ENCODE measurements around the gene RBBP8NL.

Gene RBBP8NL

DNA sequence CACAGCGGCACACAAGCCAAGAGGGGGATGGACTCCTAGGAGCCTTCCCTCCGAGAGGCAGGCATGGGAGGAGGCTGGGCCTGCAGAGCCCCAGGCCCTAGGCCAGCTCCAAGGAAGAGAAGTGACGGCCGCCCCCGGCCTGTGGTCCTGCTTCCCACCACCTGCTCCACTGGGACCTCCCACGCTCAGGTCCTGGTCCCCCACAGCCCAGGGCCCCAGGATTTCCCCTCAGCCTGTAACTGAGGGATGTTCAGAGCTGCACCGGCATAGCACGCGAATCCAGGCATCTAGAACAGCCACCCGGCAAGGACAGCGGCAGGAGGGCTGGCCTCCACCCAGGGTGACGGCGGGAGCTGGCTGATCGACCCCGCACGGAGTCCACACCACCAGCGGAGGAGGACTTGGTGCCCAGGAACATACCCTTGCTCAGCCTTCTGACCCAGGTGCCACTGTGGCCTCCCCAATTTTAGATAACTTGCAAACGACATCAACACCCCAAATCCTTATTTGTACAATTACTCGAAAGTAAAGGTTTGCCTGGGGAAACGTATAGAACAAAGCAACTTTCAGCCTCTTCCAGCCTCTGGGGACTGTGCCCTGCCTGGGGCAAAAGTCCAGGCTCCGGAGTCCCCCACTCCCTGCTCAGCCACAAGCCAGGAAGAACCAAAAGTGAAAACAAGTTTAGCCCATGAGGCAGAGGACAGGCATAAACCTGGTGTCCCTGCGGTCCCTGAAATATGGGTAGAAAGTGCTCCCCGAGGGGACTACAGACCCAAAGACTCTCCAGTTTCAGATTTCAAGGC lies 45.0 kb upstream of the RBBP8NL start:
- Histone ChIP-seq H3K9ac (no peak overlapping the region), H3K4me2 (no peak overlapping the region), H3K27ac (no peak overlapping the region), H3K4me1 (peaks cover 13 to 36% (median 24%) of the 10 kb centered on the region in 10 experiments; a peak in 15 of 20 replicates), H3K9me3 (replicated peaks in 1 of 11) (no peaks in the 10 kb centered on the region), H3K4me3 (no peak overlapping the region), H3K27me3 (peaks cover 90 to 99% (median 95%) of the 10 kb centered on the region in 11 experiments), H3K36me3 (no peaks in the 10 kb centered on the region), H4K20me1 (peaks cover 0 to 83% (median 45%) of the 10 kb centered on the region in 11 experiments; a peak in 19 of 22 replicates)
- TF ChIP-seq Cebpa-rat (IDR thresholded peaks at IDR 0.05), result no peak

GRCh38 chr20:62470459-62470858 lies 43.1 kb upstream of the RBBP8NL start:
- Histone ChIP-seq H3K27me3 (peaks cover 74 to 99% (median 88%) of the 10 kb centered on the region in 11 experiments), H3K4me1 (peaks cover 5 to 27% (median 18%) of the 10 kb centered on the region in 10 experiments; a peak in 15 of 20 replicates), H3K4me2 (no peak overlapping the region), H3K27ac (no peak overlapping the region), H3K9me3 (replicated peaks in 1 of 11) (no peaks in the 10 kb centered on the region), H3K36me3 (no peaks in the 10 kb centered on the region), H3K4me3 (no peak overlapping the region), H3K9ac (no peak overlapping the region), H4K20me1 (peaks cover 0 to 88% (median 39%) of the 10 kb centered on the region in 11 experiments; a peak in 18 of 22 replicates)
- no peak for TF ChIP-seq Cebpa-rat (IDR thresholded peaks at IDR 0.05)

DNA sequence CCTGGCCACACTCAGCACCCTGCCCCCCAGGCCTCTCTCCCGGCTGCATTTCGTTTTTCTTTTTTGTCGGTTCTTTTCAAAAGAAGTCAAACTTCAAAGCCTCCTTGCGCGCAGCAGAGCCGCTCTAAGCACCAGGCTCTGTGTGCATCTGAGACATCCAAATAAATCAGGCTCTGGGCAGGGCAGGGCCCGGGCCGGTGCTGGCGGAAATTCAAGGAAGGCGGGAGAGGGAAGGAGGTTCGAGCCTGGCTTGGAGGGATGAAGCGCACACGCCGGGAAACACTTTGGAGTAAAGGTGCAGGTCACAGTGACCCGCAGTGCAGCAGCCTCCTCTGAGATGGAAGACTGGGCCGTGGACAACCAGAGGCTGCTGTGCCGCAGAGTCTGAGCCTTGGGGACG lies 42.7 kb upstream of the RBBP8NL start:
- no peak for TF ChIP-seq Cebpa-rat (IDR thresholded peaks at IDR 0.05)
- H3K36me3 ChIP-seq, result no peaks in the 10 kb centered on the region
- H3K4me3 ChIP-seq, result no peak overlapping the region
- no peak overlapping the region for H3K9ac ChIP-seq
- H3K9me3 ChIP-seq (replicated peaks in 1 of 11), result no peaks in the 10 kb centered on the region
- peaks cover 0 to 83% (median 34%) of the 10 kb centered on the region in 11 experiments; a peak in 17 of 22 replicates for H4K20me1 ChIP-seq
- peaks cover under 1 to 22% (median 13%) of the 10 kb centered on the region in 10 experiments; a peak in 15 of 20 replicates for H3K4me1 ChIP-seq
- no peak overlapping the region for H3K4me2 ChIP-seq
- H3K27me3 ChIP-seq, result peaks cover 69 to 97% (median 83%) of the 10 kb centered on the region in 11 experiments
- no peak overlapping the region for H3K27ac ChIP-seq

GRCh38 chr20:62469352-62469751 lies 42.0 kb upstream of the RBBP8NL start:
- Histone ChIP-seq H3K27me3 (peaks cover 63 to 91% (median 77%) of the 10 kb centered on the region in 11 experiments), H3K36me3 (no peaks in the 10 kb centered on the region), H3K9me3 (replicated peaks in 1 of 11) (no peaks in the 10 kb centered on the region), H3K4me3 (no peak overlapping the region), H3K4me1 (peaks cover 0 to 16% (median 7%) of the 10 kb centered on the region in 10 experiments; a peak in 12 of 20 replicates), H3K4me2 (no peak overlapping the region), H4K20me1 (peaks cover 0 to 79% (median 28%) of the 10 kb centered on the region in 11 experiments; a peak in 16 of 22 replicates), H3K9ac (no peak overlapping the region), H3K27ac (no peak overlapping the region)
- no peak for TF ChIP-seq Cebpa-rat (IDR thresholded peaks at IDR 0.05)

GRCh38 chr20:62466806-62467537 lies 39.6 kb upstream of the RBBP8NL start:
- H3K27me3 ChIP-seq, result peaks cover 42 to 67% (median 53%) of the 10 kb centered on the region in 11 experiments
- no peak overlapping the region for H3K4me2 ChIP-seq
- H3K9me3 ChIP-seq (replicated peaks in 1 of 11), result no peaks in the 10 kb centered on the region
- peaks cover 0 to 71% (median 5%) of the 10 kb centered on the region in 11 experiments; a peak in 10 of 22 replicates for H4K20me1 ChIP-seq
- H3K9ac ChIP-seq, result no peak overlapping the region
- no peaks in the 10 kb centered on the region for H3K36me3 ChIP-seq
- H3K27ac ChIP-seq, result no peak overlapping the region
- H3K4me1 ChIP-seq, result peaks cover 0 to 2% (median 0%) of the 10 kb centered on the region in 10 experiments; a peak in 1 of 20 replicates
- TF ChIP-seq Cebpa-rat (IDR thresholded peaks at IDR 0.05), result no peak
- no peak overlapping the region for H3K4me3 ChIP-seq

GRCh38 chr20:62466072-62466760 lies 38.9 kb upstream of the RBBP8NL start:
- no peak overlapping the region for H3K4me3 ChIP-seq

DNA sequence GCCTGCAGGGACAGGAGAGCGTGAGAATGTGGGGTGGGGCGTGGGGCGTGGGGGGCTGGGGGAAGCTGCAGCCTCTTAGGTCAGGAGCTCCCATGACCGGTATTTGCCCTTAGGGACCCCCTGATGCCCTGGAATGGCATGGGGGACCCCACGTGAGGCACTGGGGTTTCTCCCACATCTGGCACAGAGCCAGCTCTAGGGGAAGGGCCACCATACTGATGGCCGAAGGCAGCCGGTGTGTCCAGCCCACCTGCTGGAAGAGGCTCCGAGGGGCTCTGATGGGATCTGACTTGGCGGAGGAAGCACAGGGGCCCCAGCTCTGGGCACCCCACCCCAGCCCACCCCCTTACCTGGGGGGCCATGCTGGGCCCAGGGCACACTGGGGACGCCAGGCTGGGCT lies 37.7 kb upstream of the RBBP8NL start:
- H3K27me3 ChIP-seq, result peaks cover 22 to 47% (median 33%) of the 10 kb centered on the region in 11 experiments

More at GRCh38 chr20:62466072-62466760, 38.9 kb upstream of the RBBP8NL start:
- TF ChIP-seq Cebpa-rat (IDR thresholded peaks at IDR 0.05), result no peak
- Histone ChIP-seq H3K36me3 (no peaks in the 10 kb centered on the region), H3K9ac (no peak overlapping the region), H4K20me1 (peaks cover 0 to 68% (median 4%) of the 10 kb centered on the region in 11 experiments; a peak in 9 of 22 replicates), H3K9me3 (replicated peaks in 1 of 11) (no peaks in the 10 kb centered on the region), H3K4me1 (no peaks in the 10 kb centered on the region), H3K27ac (no peak overlapping the region), H3K27me3 (peaks cover 35 to 59% (median 45%) of the 10 kb centered on the region in 11 experiments), H3K4me2 (no peak overlapping the region)

GRCh38 chr20:62464425-62464770 lies 37.1 kb upstream of the RBBP8NL start:
- Histone ChIP-seq H3K4me3 (no peak overlapping the region), H3K4me2 (no peak overlapping the region), H3K27me3 (peaks cover 16 to 41% (median 27%) of the 10 kb centered on the region in 11 experiments), H3K36me3 (no peaks in the 10 kb centered on the region), H3K9ac (no peak overlapping the region), H3K27ac (no peak overlapping the region), H3K4me1 (no peaks in the 10 kb centered on the region), H4K20me1 (peaks cover 0 to 50% (median 6%) of the 10 kb centered on the region in 11 experiments; a peak in 8 of 22 replicates), H3K9me3 (replicated peaks in 1 of 11) (no peaks in the 10 kb centered on the region)
- no peak for TF ChIP-seq Cebpa-rat (IDR thresholded peaks at IDR 0.05)

More for the DNA sequence above, 37.7 kb upstream of the RBBP8NL start:
- Histone ChIP-seq H3K4me1 (no peaks in the 10 kb centered on the region), H4K20me1 (peaks cover 0 to 56% (median 7%) of the 10 kb centered on the region in 11 experiments; a peak in 8 of 22 replicates), H3K9ac (no peak overlapping the region), H3K4me2 (no peak overlapping the region), H3K4me3 (no peak overlapping the region), H3K36me3 (no peaks in the 10 kb centered on the region), H3K27ac (no peak overlapping the region), H3K9me3 (replicated peaks in 1 of 11) (no peaks in the 10 kb centered on the region)
- TF ChIP-seq Cebpa-rat (IDR thresholded peaks at IDR 0.05), result no peak
